Prostate gland (tissue), 2 donors: ENCODE data around the gene MEMO1.

ENCODE experiments used
- CTCF ChIP-seq, 4 experiments: fragments of 200-600 bp in 2 of 4; fragments of 450-650 bp in 2 of 4; sonication (generic) in 2 of 4; IDR thresholded peaks; 1 replicate in 3 of 4; 2 replicates in 1 of 4; pipeline ENCODE4 v1.5.1; 2016 to 2019; ENCODE audit warnings: antibody characterized with exemption in 4 of 4, mild to moderate bottlenecking in 2 of 4, moderate library complexity in 2 of 4
- POLR2A ChIP-seq: fragments of 450-650 bp; IDR thresholded peaks from one replicate; pipeline ENCODE4 v1.6.1; 2016; ENCODE audit warnings: antibody characterized with exemption, mild to moderate bottlenecking
- POLR2AphosphoS5 ChIP-seq: sonication (generic); formaldehyde crosslinking; IDR thresholded peaks from one replicate; pipeline ENCODE4 v1.6.1; 2017; ENCODE audit warnings: antibody characterized with exemption

GRCh38 chr2:31832363-31832762 is 178.4 kb downstream of the MEMO1 start:
- TF ChIP-seq CTCF (IDR thresholded peaks at IDR 0.05), result no peak
- no peak for TF ChIP-seq POLR2AphosphoS5
- TF ChIP-seq POLR2A, result no peak
